ENCODE measurements around the gene LHFPL3. TPM values are rescaled to one million over a fixed set of nuclear protein-coding genes. Genes with fewer than 3 reads are reported as not detected.

Gene LHFPL3
- total RNA-seq, 1 experiment from 2014 or later = 0.83 TPM

- no peak overlapping the region for H3K27ac Mint-ChIP-seq
- CTCF ChIA-PET = interaction anchor here (0.6 to 0.9 kb wide), 2 partner anchors 73 to 78 kb away, joined by 3 to 4 read pairs; no protein-coding TSS in a partner anchor
Measured at GRCh38 chr7:104845557-104845956, 517.2 kb downstream of the LHFPL3 start.

More at GRCh38 chr7:104845557-104845956, 517.2 kb downstream of the LHFPL3 start:
- Mint-ChIP-seq H3K36me3 (no peaks in the 10 kb centered on the region), H3K9me3 (no peaks in the 10 kb centered on the region), H3K27me3 (ENCODE audit: low read depth) (no peaks in the 10 kb centered on the region), H3K4me1 (peaks cover 11% of the 10 kb centered on the region), H3K4me3 (no peak overlapping the region)
- ATAC-seq (no peak), DNase-seq (ENCODE audit: low spot score) (no peak)
- no peak for TF ChIP-seq JAZF1 (CRISPR knock-in tag; IDR thresholded peaks at IDR 0.05)
- TF ChIP-seq NFE2L1 (CRISPR knock-in tag; IDR thresholded peaks at IDR 0.05) = no peak
- no peak for TF ChIP-seq HMGXB4 (CRISPR knock-in tag; IDR thresholded peaks at IDR 0.05)
- no peak for TF ChIP-seq AFF4 (CRISPR knock-in tag; IDR thresholded peaks at IDR 0.05; ENCODE audit: borderline replicate concordance)
- TF ChIP-seq TP53 (CRISPR knock-in tag; IDR thresholded peaks at IDR 0.05) = no peak
- TF ChIP-seq ZNF416 (CRISPR knock-in tag; IDR thresholded peaks at IDR 0.05) = no peak
- no peak for TF ChIP-seq HMGA2 (CRISPR knock-in tag; IDR thresholded peaks at IDR 0.05)
- TF ChIP-seq NFATC4 (CRISPR knock-in tag; IDR thresholded peaks at IDR 0.05) = no peak
- no peak for TF ChIP-seq IRF1 (CRISPR knock-in tag; IDR thresholded peaks at IDR 0.05)
- no peak for TF ChIP-seq CREB1 (CRISPR knock-in tag; IDR thresholded peaks at IDR 0.05)
- TF ChIP-seq ZNF423 (CRISPR knock-in tag; IDR thresholded peaks at IDR 0.05) = no peak
- TF ChIP-seq MLX (CRISPR knock-in tag; IDR thresholded peaks at IDR 0.05) = no peak
- no peak for TF ChIP-seq MYBL2 (CRISPR knock-in tag; IDR thresholded peaks at IDR 0.05)
- no peak for TF ChIP-seq ZNF512 (CRISPR knock-in tag; IDR thresholded peaks at IDR 0.05; ENCODE audit: borderline replicate concordance)
- no peak for TF ChIP-seq PRRX2 (CRISPR knock-in tag; IDR thresholded peaks at IDR 0.05)
- TF ChIP-seq USF1 (CRISPR knock-in tag; IDR thresholded peaks at IDR 0.05) = no peak
- TF ChIP-seq ERG (CRISPR knock-in tag; IDR thresholded peaks at IDR 0.05) = no peak
- POLR2A ChIA-PET = no interaction called here

Measured in WTC11 (cell line).